GM19438 (cell line): ENCODE results near the gene RTN1.

Experiments
- ATAC-seq: cut with Tn5 transposase; IDR thresholded peaks from one replicate; pipeline ENCODE4 v1.9.1; 2021; ENCODE audit warnings: low read depth; ENCODE audit not compliant: unreplicated experiment

RTN1 gene

DNA sequence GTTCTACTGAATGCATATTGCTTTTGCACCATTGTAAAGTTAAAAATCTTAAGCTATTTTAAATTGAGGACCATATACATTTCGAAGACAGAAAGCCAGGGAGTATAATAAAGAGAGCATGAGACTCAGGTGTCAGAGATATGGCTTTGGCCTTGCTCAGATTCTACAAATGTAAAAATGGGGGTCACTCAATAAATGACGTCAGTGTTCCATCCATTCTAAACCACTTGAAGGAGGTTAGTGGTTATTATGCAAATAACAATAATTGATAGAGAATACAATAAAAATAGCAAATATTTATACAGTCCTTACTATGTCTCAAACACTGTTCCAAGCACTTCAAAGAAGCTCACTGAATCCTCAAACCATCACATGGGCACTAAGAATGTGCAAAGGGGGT is 20.1 kb downstream of the RTN1 start:
- ATAC-seq, result no peak

DNA sequence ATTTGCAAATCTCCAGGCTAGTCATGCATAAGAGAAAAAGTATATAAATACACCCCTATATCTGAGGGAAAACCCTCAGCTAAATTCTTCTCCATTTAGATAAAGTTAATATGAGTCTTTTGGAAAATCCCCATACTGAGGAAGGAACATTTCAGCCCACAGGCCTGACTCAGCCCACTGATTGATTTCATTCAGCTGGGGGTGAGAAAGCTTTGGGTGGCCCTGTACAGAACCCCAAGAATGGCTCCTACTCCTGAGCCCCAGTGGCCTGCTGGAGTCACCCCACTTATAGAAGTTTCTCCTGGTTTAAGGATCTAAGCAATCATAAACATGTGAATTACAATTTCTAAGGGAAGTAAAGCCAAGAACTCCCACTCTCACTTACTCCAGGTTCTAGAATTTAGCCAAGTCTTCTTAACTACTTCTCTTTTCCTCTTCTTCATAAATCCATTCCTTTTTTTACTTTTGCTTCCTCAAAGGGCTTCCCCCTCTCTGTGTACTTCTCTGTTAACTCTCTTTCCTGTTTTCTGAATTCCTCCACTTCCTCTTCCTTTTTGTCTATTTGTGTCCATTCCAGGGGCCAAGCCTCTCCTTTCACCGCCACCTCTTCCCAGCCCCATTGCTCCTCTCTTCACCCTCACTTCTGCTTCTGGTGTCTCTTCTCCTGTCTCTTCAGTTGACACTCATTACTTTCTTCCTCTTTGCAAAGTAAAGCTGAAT is 21.0 kb downstream of the RTN1 start:
- no peak for ATAC-seq

DNA sequence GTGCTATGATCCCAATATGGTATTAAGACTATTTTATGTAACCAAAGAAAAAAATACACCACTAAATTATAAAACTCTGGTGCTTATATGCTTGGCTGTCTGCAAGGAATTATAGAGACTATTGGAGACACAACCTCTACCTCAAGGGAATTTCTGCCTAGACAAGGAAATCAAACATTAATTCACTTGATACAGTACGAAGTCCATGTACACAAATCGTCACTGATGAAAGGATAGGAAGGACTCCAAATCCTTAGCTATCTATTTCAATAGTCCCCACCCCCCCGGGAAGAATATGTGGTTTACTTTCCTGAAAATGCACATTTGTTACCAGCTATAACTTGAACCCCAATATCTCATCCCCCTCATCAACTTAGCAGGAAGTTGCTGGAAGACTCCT is 21.9 kb downstream of the RTN1 start:
- ATAC-seq, result no peak

DNA sequence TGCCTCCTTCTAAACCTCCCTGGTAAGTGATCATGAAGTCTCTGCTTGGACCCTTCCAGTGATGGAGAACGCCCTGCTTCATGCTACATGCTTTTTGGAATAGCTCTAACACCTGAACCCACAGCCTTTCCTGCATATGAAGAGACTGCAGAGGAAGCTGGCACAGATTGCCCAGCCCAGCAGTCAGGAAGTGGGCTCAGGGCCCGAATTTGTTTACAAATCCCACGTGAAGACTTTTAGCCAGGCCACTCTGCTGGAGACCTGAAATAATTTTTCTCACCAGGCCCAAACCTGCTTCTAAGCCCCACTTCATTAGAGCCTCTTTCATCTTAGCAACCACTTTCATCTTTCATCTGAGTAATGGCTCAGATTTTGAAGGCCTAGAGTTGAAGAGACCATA is 22.9 kb downstream of the RTN1 start:
- ATAC-seq, result no peak

DNA sequence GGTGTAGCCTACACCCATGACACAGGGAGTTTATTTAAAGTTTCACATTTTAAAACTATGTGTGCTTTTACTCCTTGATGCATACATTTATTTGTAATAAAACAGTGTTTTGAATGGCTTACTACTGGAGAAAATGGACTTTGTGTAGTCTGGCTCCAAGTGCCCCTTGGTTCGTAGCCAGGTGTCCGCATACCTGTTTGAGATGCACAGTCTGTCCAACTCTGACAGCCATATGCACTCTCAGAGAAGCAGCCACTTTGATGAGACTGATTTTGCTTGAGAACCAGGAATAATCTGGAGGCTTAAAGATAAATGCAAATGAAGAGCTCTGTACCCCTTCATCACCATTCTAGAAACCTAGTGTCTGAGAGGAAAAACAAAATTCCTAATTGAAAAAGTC is 24.0 kb downstream of the RTN1 start:
- ATAC-seq, result no peak

DNA sequence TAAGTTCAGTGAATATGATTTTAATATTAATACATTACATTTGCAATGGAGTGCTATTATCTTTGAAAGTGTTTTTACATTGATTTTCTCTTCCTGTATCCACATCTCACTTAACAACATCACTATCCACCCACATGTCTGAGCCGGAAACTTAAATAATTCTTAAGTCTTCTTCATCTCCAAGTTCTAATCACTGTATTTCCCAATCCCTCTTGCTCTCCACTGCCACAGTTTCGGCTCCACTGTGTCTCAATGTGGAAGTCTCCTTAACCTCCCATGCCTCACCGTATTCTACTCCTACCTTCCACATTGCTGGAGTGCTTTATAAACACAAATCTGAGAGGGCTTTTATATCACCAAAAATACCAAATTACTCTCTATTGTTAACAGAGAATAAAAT is 25.3 kb downstream of the RTN1 start:
- no peak for ATAC-seq

DNA sequence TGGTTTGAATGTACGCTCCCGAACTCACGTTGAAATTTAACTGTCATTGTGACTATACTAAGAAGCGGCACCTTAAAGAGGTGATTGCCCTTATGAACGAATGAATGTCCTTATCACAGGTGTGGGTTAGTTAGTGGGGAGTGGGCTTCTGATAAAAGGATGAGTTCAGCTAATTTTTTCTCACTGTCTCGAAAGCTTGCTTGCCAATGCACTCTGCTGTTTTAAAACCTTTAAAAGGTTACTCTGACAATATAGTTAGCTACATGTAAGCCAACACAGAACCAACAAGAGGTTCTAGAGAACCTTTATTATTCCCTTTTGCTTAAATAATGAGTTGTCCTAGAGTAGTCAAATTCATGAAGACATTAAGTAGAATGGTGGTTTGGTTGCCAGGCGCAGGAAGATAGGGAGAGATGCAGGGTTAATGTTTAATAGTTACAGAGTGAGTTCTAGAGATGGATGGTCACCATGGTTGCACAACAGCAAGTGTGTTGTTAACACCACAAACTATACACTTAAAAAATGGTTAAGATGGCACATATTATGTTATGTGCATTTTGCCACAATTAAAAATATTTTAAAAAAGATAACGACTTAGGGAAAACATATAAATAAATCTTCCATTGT is 26.3 kb downstream of the RTN1 start:
- no peak for ATAC-seq

DNA sequence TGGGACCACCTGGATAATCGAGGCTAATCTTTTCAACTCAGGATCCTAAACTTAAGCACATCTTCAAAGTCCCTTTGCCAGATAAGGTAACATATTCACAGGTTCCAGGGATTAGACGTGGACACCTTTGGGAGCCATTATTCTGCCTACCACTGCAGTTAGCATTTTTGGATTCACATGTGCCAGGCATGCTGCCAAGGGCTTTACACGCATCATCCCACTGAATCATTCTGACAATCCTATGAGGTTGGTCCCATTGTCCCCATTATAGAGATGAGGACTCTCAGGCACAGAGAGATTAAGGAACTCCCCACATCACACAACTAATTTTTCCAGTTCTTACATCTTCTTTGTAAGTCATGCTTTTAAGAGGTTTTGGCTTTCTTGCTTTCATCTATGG is 34.5 kb downstream of the RTN1 start:
- no peak for ATAC-seq

DNA sequence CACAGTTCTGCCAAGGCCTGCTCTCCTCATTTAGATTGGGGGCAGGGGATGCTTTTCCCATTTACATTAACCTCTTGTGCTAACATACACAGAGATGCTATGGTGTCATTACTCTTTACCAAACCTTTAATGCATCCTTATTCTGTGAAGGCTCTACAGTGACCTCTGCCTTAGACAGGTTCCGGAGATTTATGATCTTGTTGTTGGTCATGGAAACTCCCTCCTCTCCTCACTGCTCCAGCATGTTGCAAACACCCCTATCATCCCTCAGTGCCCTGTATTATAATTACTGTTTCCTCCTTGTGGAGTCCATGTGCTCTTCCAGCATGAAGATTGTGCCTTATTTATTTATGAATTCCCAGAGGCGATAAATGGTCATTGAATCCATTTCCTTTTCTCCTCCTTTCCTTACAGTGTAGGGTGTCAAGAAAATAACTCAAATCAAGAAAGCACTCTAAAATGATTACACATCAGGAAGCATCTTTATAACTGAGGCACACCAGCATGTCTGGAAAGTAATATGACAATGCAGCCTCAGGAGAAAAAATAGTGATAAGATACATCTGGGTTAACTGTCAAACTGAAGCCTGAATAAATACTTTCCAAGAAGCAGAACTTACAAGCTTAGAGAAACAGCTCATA is 37.8 kb downstream of the RTN1 start:
- ATAC-seq, result no peak

DNA sequence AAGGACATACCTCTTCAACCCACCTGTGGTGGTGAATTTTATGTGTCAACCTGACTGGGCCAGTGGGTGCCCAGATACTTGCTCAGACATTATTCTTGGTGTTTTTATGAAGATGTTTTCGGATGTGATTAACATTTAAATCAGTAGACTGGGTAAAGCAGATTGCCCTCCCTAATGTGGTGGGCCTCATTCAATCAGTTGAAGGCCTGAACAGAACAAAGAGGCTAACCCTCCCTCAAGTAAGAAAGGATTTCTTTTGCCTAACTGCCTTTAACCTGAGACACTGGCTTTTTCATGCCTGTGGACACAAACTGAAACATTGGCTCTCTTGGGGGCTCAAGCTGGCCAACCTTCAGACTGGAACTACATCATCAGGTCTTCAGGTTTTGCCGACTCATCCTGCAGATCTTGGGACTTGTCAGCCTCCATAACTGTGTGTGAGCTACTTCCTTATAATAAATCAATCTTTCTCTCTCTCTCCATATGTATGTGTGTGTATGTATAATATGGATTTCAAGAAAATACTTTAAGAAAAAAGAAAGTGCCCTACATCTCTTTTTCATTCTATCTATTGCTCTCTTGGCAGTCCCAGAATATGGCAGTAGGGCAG is 39.4 kb downstream of the RTN1 start:
- no peak for ATAC-seq

DNA sequence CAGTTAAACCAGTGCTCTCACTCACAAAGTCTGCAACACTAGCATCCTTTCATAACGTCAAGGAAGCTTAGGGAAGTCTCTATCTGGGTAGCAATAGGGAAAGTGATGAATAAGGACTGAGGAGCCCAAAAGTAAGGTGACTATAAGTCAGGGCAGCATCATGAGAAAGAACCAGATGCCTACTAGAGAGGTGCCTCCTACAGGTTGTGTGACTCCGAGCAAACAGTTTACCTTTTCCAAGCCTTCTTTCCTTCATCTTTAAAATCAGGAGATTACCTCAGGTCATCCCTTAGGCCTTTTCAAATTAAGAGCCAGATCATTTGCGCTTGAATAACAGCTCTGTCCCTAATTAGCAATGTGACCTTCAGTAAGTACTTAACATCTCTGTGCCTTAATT is 40.2 kb downstream of the RTN1 start:
- ATAC-seq, result no peak

DNA sequence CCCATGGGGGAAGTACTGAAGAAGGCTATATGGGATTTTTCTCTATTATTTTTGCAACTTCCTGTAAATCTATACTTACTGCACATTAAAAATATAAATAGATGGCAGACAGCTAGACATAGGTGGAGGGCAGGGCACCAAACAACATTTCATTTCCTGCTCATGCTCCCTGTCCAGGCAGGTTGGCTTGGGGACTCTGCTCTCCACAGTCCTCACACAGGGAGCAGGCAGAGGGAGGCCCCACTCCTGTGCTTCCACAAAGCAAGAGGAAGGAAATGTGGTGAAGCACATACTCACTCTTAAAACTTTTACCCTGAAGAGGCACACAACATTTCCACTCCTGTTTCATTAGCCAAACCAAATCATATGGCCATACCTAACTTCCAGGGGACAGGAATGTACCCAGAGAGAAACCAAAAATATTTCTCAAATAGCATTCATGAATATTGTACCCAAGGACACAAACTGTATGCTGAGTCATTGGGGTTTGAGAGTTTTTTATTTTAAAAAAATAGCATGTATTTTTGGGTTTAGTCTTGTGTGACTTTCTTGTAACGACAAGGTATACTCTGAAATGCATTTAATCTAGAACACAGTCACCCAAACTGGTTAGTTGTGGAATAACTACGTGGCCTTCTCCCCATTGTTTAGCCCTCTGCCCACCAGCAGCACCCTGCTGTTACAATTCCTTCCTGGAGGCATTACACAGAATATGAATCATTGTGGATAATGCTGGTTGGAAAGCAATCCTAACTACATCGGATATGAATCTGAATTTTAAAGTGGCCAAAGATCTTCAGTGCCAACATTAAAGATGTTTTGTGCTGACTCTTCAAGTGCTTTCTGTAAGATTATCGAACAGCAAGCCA is 40.9 kb downstream of the RTN1 start:
- ATAC-seq, result no peak

DNA sequence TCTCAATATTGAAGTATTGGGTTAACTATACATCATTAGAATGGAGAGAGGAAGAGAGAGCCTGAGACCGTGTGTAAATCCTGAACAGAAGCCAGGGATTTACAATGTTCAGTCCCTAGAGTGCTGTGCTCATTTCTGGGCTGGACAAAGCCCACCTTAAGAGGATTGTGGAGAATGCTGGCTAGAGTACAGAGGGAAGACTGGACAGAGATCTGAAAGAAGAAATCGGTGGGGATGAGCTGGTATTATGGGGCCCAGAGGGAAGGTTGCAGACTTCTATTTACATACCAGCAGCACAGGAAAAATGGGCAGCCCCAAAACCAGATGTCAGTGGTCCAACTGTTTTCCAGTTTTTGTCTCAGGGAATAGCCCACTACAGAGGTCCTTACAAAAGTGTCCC is 42.3 kb downstream of the RTN1 start:
- ATAC-seq, result no peak

DNA sequence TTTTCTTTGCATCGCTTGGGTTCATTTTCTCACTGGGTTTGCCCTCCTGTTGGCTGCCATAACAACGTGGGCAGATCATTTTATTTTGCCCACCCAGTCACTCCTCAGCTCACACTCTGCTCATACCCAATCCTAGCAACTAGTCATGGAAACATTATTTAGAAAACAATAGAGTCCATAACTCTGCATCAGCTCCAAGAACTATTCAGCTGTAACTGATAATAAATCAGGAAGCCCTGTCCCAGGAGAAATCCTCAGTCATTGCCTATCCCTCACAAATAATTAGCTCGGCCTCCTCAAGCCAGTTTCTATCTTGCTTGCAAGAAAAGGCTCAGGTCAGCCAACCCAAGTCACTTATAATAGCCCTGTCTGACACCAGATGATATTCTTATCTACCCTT is 43.2 kb downstream of the RTN1 start:
- ATAC-seq, result no peak

DNA sequence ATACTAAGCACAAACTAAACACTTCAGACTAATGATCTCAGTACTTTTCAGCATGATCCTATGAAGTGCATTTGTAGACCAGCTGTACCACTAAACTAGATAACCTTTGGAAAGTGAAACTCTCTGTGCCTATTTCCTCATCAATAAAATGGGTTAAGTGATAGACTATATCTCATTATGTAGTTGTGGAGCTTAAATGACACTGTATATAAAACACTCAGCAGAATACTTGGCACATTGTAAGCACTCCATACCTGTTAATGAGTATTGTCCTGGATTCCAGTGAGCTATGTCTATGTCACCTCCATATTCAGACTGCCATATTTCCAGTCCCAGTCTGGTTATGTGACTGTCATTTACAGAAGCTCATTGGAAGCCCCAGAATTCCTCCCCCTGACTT is 44.4 kb downstream of the RTN1 start:
- ATAC-seq, result no peak

DNA sequence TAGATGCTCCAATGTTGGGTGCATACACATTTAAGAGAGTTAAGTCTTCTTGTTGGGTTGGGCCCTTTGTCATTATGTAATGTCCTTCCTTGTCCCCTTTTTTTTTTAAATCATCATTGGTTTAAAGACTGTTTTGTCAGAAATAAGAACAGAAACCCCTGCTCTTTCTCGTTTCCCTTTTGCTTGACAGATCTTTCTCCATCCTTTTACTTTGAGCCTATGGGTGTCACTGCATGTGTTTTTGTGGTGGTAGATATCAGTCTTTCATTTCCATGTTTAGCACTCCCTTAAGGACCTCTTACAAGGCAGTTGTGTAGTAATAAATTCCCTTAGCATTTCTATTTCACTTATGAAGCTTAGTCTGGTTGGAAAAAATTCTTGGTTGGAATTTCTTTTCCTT is 47.4 kb downstream of the RTN1 start:
- ATAC-seq, result no peak

DNA sequence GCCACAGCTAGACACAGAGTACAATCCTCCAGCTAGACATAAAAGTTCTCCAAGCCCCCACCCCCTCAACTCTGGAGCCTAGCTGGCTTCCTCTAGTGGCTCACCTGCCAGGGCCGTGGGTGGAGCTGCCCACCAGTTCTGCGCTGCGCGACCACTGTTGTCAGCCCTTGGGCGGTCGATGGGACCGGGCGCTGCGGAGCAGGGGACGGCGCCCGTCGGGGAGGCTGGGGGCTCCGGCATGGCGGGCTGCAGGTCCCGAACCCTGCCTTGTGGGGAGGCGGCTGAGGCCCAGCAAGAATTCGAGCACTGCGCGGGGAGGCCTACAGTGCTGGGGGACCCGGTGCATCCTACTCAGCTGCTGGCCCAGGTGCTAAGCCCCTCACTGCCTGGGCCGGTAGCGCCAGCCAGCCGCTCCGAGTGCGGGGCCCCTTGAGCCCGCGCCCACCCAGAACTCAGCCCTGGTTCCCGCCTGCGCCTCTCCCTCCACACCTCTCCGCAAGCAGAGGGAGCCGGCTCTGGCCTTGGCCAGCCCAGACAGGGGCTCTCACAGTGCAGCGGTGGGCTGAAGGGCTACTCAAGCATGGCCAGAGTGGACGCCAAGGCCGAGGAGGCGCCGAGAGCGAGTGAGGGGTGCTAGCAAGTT is 51.0 kb downstream of the RTN1 start:
- ATAC-seq, result no peak

DNA sequence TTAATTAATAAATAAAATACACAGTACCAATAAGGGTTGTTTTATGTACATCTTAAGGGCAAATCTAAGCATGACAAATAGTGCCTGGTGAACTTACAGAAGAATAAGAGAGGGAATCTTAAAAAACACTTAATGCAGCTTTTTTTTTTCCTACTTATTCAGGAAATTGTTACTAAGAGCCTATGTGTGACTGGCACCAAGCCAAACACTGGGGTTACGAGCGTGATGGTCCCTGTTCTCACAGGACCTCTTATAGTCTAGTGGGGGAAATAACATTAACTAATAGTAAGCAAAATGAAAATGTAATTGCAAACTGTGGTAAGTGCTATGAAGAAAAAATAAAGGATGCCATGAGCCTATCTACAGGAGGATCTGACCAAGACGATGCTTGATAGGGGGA is 53.6 kb downstream of the RTN1 start:
- no peak for ATAC-seq

DNA sequence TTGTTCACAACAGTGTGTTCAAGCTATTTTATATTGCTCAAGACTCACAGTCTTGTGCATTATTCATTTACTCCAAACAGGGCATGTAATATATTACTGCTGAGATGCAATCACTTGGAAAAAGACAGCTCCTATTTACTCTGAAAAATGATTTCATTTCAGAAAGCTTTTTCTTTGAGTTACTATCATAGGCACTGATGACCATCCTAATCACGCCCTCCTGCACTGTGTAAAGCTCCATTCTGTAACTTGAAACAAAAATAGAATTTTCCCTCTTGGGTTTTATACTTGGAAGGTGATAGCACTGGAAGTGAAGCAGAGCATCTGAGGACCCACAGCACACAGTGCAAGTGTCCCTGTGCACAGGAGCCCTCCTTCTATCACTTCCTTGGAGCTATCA is 55.6 kb downstream of the RTN1 start:
- ATAC-seq, result no peak

DNA sequence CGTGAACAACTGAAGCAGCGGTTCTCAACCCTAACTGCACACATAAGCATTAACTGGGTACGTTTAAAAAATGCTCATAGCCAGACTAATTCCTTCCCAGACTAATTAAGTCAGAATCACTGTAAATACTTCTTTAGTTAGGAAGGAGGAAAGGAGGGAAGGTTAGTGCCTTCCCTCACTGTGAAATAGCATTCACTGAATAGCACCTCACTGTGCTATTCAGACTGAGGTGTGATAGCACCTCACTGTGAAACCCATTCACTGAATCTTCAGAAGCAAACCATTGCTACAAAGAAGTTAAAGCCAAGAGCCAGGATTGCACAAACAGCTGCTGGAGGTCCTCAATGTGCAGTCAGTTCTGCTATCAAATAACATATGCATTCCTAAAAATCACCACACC is 58.8 kb downstream of the RTN1 start:
- ATAC-seq, result no peak
